Stimulated activated CD4-positive, alpha-beta T cell treated with anti-CD3 and anti-CD28 coated beads, Interleukin-12 subunit alpha, Interleukin-12 subunit beta, amount 100 ng/mL, for 24 hours (primary cell): ENCODE results near the gene GRID1.

ENCODE experiments used
- DNase-seq, 2 experiments: peaks; one replicate each; pipeline ENCODE4 v3.0.0-alpha.2; 2020; ENCODE audit warnings: low read depth in 2 of 2

The GRID1 gene

GRCh38 chr10:86366033-86366901 is at the start of gene GRID1:
GRID1 (minus strand) TSS chr10:86366795.
- DNase-seq, result no peak

- no peak for DNase-seq
These were observed 49.0 kb upstream of the GRID1 start for GRCh38 chr10:86415583-86415982.

- DNase-seq, result no peak
These were observed 48.5 kb upstream of the GRID1 start for GRCh38 chr10:86415116-86415515.

DNA sequence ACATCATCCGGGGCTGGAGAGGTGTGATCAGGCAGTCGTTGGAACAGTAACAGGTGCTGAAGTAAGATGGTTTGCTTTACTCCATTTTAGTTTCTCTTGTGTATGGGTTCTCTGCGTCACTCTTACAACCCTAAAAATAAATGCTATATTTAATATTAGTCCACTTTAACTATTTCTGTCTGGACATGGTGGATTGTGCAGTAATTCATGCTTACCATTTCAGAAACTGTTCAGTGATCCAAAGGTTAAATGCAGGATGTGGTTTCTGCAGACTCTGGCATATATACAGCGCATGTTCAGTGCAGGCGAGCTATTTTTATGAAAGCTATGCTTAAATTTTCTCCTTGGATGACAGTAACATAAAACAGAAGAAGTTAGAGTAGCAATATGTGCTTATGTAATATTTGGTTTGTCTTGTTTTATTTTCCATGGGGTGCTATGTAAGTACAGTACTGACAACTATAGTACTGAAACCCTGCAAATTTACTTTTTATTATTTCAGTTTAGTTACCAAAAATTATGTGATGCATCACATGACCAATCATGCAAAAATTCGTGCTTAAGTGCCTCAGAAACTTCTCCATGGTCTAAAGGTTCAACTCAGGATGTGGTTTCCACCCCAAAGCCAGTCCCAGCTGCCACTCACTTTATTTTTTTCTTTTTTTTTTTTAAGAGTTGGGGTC is 46.6 kb upstream of the GRID1 start:
- no peak for DNase-seq

DNA sequence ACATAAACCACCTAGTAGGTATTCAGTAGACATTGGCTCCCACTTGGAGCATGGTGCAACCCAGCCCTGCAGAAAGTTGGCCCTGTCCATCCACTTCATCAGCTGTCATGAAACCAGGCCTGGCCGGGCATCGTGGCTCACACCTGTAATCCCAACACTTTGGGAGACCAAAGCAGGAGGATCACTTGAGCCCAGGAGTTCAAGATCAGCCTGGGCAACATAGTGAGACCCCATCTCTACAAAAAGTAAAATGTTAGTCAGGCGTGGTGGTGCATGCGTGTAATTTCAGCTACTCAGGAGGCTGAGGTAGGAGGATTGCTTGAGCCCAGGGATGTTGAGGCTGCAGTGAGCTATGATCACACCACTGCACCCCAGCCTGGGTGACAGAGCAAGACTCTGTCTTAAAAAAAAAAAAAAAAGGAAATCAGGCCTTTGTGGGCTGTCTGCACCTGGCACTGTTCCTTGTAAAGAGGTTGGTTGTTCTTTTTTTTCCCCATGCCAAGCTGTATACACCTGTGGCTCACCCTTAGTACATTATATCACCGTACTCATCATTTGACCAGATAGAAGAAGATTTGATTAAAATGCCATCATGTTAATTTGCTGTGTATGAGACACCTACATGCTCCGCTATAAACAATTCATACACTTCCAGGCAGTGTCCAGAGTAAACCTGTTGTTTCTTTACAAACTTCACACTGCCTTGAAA is 45.4 kb upstream of the GRID1 start:
- DNase-seq, result no peak

- no peak for DNase-seq
These were observed 44.8 kb upstream of the GRID1 start for GRCh38 chr10:86411281-86411841.

- no peak for DNase-seq
These were observed 44.0 kb upstream of the GRID1 start for GRCh38 chr10:86410542-86411124.

- DNase-seq, result no peak
These were observed 42.6 kb upstream of the GRID1 start for GRCh38 chr10:86409183-86409582.

DNA sequence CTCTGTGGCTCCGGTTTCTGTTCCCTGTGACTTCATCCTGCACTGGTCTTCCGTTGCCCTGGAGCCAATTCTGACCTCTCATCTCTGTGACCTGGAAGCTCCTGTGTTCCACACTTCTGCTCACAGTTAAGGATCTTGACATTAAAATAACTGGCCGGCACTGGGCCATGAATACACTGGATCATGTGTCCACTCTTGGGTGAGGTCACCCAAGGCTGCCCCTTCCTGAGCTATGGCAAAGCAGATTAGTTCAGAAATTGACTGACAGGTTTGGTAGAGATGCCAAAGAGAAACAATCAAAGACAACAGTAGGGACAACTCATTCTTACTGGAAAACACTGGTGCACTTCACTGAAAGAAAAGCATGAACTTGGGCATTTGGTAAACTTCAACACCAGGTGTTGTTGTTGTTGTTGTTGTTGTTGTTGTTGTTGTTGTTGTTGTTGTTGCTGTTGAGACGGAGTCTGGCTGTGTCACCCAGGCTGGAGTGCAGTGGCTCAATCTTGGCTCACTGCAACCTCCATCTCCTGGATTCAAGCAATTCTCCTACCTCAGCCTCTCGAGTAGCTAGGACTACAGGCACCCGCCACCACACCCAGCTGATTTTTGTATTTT is 36.7 kb upstream of the GRID1 start:
- DNase-seq, result no peak

DNA sequence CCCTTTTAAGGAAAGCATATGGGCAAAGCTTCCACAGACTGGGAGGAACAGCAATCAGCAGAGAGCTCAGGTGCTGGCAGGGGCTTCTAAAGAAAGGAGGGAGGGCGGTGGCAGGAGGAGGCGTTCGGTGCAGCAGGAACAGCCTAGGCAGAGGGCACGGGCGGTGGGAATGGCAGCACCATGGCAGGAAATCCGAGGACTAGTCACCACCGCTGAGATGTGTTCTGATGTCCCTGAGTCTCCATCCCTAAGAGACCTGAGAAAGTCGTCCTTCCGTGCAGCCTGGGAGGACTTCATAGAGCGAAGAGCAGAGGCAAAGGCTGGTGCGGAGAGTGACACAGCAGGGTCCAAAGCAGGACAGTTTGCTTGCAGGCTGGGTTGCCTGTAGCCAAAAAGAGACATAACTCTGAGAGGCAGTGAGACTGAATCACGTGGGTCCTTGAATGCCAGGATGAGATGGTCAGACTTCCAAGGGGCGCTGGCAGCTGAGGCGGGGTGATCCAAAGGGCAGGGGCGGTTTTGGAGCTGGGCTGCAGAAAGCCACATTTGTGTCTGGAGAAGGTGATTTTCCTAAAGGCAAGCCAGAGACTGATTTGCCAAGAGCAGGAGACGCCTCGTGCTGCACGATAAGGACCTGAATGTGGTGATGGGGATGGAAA is 35.8 kb upstream of the GRID1 start:
- DNase-seq, result no peak

DNA sequence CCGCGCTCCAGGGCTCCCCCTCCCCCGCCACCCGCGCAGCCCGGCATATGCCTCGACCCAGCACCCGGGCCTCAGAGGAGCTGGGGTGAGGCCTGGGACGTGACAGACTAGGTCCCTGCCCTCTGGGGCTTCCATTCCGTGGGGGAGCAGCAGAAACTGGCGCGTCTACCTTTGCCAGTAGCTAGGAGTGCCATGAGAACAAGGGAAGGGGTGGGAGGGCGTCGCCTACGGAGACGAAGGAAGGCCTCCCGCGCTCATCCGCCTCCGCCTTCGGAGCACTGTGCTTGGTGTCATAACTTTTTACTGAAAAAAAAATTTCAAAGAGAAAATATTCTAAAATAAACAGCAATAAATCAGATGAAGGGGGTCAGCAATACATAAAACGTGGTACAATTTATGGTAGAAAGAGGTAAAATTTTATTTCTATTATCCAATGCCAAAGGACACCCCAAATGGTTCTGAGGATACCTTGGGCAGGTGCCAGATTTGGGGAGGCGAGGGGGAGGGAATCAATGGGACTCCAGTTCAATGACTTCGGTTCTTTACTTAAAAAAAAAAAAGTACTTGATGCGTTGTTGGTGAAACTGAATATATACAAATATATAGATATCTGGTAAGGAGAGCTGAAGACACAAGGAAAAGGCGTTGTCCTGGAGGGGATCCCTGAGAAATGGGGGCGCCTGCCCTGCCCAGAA is 35.1 kb upstream of the GRID1 start:
- no peak for DNase-seq

DNA sequence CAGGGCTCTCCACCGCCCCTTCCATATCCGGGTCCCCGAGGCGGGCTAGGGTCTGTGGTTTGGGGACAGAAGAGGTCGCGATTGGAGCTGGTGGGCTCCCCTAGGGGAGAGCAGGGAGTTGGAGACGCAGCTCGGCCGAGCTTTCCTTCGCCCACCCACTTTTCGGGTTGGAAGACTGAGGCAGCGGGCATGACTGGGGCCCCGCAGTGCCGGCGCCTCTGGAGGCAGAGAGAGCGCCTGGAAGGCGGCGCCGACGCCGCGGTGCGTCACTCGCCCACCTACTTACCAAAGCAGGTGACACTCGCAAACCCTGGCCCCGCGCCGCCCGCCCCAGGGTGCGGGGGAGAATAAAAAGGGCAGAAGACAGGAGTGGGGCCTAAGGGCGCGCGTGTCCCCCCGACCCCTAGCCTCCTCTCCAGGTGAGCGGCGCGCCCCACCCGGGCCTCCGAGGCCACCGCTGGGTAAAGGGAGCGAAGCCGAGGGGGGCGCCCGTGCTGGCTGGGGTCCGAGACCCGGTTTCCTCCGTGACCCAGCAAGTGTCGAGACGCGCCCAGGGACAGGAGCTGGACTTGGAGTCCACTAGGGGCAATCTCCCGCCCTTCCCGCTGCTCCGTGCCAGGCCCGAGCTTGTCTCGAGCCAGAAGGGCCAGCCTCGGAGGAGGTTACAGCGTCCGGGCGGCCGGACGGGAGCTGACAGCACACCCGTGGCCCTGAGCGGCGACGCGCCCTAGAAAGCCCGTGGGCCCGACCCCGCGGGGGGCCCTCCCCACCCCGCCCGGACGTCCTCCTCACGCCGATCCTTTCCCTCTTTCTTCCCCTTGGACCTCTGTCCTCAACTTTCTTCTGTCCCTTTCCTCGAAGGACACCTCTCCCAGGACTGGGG is 34.4 kb upstream of the GRID1 start:
- DNase-seq, result peak; percentile 52 to 59

- peak; percentile 83 to 95 for DNase-seq
These were observed 33.5 kb upstream of the GRID1 start for GRCh38 chr10:86399879-86400704.

- DNase-seq, result no peak
These were observed 32.9 kb upstream of the GRID1 start for GRCh38 chr10:86399514-86399878.

- DNase-seq, result no peak
These were observed 30.5 kb upstream of the GRID1 start for GRCh38 chr10:86397120-86397519.

DNA sequence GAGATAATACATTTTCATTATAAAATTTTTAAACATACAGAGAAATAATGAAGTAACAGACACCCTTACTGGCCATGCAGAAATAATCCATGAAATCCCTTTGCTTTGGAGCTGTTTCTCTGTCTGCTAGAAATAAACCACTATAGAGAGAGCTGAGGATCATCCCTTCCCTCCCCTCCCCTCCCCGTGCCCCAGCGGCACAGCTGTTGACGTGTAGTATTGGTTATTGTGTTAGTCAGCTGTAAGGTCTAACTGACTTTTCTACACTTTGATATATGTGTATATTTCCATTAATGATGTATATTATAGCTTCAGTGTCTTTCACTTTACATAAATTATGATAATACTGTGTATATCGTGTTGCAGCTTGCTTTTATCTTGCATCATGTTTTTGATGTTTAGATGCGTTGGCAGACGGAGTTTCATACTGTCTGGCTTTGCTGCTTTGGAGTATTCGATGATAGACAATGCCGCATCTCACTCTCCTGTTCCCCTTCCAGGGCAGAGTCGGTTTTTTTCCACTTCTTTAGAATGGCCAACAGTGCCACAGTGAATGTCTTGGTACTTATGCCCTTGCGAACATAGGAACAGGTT is 27.4 kb upstream of the GRID1 start:
- DNase-seq, result no peak

DNA sequence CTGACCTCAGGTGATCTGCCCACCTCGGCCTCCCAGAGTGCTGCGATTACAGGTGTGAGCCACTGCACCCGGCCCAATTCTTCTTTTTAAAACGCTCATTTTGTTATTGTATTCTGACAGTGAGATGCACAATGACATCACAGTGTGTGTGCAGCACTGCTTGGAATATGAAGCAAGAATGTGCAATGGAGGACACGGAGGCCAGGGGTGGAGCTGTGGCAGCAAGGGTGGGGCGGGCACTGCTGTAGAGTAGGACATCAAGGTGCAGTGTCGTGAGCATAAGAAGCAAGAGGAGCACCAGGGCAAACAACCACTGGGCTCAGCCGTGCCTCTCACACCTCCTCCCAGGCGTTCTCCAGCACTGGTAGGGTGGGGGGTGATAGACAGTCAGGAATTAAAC is 26.8 kb upstream of the GRID1 start:
- no peak for DNase-seq

- DNase-seq, result no peak
These were observed 26.1 kb upstream of the GRID1 start for GRCh38 chr10:86392723-86393094.
